ENCODE results near the gene PLVAP.
A peak's percentile ranks its signal among the peaks of the same experiment; 100 is the strongest.
"Not testable (repeated sequence)": the region's sequence is repeated elsewhere in the genome, so short reads cannot be mapped to it uniquely, and the experiment has no call there.

PLVAP gene

GRCh38 chr19:17398902-17399527, 21.9 kb upstream of the PLVAP start:
- no peak for DNase-seq

GRCh38 chr19:17394891-17395415, 17.8 kb upstream of the PLVAP start:
- DNase-seq = no peak

DNA sequence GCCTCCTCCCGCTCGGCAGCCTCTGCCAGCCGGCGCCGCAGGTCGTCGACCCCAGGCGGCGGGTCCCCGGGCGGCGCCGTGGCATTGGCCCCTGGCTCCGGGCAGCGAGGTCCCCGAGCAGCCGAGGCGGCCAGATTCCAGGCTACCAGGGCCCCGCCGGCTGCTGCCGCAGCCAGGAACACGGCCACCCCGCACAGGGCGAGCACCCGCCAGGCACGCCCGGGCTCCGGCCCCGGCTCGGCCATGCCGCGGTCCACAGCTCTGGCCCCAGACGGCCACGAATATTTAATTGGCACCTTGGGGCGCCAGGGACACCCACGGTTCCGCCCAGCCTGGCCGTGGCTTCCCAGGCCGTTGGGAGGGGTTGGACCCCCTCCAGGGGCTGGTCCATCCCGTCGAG, 16.8 kb upstream of the PLVAP start, which contains the start of gene CCDC194:
Gene CCDC194, minus strand, starts transcription at position 283 of the 400 bp plus-strand sequence. Its CDS starts 38 bp downstream, at position 245.
- no peak for DNase-seq

- DNase-seq = no peak
Observed at GRCh38 chr19:17393002-17393401, 15.9 kb upstream of the PLVAP start.

DNA sequence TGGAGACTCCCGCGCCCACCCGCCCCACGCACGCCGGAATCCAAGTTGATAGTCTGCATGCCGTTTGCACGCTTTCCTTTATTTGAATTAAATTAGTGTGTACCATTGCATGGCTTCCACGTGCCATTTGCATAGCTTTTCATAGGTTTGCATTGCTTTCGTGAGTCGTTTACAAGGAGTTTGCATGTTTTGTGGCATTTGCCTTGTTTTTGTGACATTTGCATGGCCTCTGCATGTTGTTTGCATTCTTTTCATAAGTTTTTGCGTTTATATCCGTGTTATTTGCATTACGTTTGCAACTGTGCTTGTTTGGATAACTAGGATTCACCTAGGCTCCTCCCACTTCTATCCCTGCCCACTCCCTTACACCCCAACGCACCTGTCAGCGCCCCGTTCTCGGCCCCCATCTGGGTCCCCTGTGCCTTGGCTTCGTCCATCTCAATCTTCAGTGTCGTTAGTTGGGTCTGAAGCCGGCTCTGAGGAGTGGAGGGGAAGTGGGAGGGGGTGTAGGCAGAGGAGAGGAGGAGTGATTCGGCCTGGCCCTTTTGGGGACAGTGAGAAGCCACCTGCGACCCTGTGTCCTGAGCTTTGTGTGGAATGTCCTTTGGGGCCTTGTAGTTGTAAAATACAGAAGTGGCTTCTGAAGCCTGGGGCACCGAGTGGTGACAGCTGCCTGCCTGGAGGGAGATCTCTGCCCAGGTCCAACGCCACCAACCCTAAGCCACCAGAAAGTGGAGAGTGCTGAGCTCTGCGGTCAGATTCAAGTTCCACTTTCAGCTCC, 14.4 kb upstream of the PLVAP start:
- DNase-seq = peak; percentile 43

DNA sequence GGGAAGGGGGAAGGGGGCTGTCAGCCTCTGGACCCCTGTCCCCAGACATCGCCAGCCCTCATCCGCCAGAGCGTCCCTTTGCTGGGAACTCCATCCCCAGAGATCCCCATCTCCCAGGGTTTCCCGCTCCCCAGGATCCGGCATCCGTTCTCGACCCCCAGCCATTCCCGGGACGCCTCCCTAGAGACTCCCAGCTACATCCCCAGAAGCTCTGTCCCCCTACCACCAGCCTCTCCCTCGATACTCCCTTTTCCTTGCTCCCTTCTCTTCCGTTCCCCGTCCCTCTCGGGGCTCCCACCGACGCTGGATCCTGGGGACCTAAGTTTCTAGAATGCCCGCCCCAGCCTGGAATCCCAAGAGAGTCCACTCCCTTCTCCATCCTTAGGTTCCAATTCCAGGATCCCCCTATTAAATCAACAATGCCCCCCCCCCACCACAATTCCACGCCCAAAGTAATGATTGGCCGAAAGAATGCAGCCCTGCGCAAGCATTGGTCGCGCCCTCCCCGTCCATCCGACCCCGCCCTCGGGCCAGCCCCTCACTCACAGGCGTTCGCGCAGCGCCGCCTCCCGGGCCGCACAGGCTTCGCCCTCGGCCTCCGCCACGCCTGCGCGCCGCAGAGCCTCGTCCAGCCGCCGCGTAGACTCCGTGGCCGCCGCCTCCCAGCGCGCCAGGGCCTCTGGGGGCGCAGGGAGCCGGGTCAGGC, 13.7 kb upstream of the PLVAP start:
- peak; percentile 78 for DNase-seq

DNA sequence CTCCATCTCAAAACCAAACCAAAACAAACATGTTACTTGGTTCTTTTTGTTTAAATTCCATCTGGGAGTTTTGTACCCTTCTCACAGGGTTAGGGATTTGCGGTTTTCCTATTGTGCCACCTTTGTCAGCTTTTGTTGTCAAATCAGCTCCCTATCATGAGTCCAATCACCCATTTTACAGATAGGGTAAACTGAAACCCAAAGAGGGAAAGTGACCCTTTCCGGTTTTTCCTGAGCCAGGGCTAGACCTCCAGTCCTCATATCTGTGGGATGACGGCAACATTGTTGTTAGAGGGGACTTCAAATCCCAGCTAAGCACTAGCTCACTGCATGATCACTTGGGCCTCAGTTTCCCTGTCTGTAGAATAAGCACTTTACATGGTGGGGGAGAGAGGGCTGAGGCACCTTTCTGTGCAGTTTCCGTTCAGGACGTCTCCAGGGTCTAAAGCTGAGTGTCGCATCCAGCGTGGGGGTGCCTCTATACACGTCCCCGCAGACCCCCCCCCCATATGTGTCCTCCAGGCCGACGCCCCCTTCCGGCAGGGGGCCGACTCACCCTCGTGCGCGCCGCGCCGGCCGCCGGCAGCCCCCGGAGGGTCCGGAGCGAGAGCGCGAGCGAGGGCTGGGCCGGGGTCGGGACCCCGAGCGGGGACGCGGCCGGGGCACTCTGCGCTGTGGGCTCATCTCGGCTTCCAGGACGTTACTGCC, 13.0 kb upstream of the PLVAP start:
- DNase-seq = no peak

DNA sequence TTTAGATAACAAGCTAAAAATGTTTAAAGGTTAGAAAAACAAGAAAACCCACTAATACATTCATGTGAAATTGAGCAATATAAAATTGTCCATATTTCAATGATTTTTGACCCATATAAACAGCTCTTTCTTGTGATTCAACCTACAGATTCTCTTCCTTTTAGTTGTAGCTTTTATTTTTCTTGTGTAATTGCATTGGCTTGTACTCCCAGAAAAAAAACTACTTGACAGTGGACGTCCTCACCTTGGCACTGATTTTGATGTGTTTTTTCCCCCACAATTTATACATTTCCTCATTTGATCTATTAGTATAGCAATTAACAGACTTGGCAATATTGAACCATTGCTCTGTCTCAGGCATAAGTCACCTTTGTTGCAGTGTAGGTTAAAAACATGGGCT, 12.1 kb upstream of the PLVAP start:
- DNase-seq = no peak

- DNase-seq = peak; percentile 23
Observed at GRCh38 chr19:17385878-17386611, 8.9 kb upstream of the PLVAP start.

- DNase-seq = no peak
Observed at GRCh38 chr19:17380426-17381138, 3.4 kb upstream of the PLVAP start.

- DNase-seq = no peak
Observed at GRCh38 chr19:17379221-17379631, 2.1 kb upstream of the PLVAP start.

DNA sequence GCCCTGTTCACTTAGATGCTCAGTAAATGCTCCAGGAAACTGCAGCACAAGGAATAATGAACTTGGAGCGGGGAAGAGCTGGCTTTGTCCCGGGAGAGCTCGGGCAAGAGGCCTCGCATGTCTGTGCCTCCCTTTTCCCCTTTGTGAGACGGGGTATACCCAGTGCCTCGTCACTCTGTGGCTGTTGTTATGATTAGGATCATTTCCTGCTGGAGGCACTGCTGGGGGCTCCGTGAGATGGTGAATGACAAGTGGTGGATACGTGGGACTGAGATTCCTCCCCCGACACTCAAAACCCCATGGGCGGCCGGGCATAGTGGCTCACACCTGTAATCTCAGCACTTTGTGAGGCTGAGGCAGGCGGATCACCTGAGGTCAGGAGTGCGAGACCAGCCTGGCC, 1.1 kb upstream of the PLVAP start:
- no peak for DNase-seq

DNA sequence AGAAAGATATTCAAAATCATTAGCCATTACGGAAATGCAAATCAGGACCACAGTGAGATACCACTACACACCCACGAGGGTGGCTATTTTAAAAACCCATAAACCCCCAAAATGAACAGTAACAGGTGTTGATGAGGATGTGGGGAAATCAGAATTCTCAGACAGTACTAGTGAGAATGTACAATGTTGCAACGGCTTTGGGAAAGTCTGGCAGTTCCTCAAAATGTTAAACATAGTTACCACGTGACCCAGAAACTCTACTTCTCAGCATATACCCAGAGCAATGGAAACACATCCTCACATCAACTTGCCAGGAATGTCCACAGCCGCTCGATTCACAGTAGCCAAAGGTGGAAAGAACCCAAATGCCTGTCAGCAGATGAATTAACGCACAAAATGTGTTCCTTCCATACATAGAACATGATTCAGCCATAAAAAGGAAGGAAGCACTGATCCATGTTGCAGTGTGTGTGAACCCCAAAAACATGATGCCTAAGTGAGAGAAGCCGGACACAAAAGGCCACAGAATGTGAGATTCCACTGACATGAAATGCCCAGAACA, 7.0 kb downstream of the PLVAP start:
- no peak for DNase-seq

DNA sequence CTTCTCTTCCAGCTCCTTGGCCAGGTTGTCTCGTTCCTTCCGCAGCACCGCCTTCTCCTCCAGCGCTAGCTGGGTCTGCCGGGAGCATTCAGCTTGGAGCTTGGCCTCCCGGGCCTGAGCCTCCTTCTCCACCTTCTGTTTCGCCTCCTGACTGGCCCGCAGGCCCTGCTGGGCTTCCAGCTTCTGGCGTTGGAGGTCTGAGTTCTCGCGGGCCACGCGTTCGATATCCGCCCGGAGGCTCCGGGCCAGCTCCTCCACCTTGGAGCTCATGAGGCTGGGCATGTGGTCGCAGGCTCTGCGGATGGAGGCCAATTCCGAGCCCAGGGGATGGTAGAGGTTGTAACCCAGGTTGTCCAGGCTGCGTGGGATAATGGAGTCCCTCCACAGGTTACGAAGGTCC, 11.8 kb downstream of the PLVAP start:
- DNase-seq = no peak

- not testable (repeated sequence) for DNase-seq
Observed at GRCh38 chr19:17363852-17364605, 13.1 kb downstream of the PLVAP start.

DNA sequence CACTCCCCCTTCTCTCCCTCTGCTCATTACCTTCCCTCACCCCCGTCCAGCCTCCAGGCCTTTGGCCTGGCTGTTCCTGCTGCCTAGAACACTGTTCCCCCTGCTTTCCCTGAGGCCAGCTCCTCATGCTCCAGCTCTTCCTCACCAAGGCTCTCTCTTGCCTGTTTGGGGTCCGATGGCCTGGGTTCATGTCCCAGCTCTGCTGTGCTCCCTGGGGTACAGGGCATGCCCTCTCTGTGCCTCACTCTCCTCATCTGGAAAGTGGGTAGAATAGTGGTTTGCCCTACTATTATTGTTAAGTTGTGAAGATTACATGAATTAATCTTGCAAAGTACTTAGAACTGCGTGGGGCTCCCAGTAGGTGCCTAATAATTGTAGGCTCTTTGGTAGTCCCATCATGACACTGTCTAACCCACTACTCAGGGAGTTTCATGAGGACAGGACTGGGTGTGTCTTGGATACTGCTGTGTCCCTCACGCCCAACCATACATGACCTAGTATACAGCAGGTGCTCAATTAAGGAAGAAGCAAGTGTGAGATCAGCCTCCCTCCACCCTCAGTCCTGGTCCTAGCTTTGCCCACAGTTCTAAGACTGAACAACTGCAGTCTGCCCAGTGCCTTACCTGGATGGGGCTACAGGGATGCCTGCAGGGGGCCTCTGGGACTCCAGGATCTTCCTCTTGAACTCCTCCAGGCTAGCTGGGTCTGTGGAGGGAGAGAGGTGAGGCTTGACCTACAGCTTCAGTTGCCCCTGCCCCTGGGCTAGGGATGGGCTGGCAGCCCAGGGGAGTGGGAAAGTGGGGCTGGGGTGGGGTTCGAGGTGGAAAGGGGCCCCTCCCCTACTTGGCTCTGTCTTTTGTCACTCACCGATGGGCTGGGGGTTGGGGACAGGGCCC, 17.0 kb downstream of the PLVAP start:
- DNase-seq = no peak

- no peak for DNase-seq
Observed at GRCh38 chr19:17358395-17358794, 18.7 kb downstream of the PLVAP start.

- DNase-seq = no peak
Observed at GRCh38 chr19:17357724-17358123, 19.4 kb downstream of the PLVAP start.

- no peak for DNase-seq
Observed at GRCh38 chr19:17357078-17357666, 20.0 kb downstream of the PLVAP start.

All from DMS79 treated with DMSO at 0.1 percent for 48 hours (cell line).